GM23338 (cell line): ENCODE results near the gene RNF130.

Experiments
- CTCF ChIP-seq, 2 experiments: fragments of 200-600 bp in 1 of 2; sonication (generic) in 1 of 2; conservative IDR thresholded peaks; 2 replicates each; pipeline versions ENCODE4 v1.5.1 to v1.6.1; 2016 to 2017; ENCODE audit warnings: antibody characterized with exemption in 2 of 2, low read depth in 2 of 2, mild to moderate bottlenecking in 2 of 2, moderate library complexity in 1 of 2
- EZH2 ChIP-seq: fragments of 200-600 bp; sonication (generic); IDR thresholded peaks from one replicate; pipeline ENCODE4 v1.8.0; 2017; ENCODE audit warnings: antibody characterized with exemption, mild to moderate bottlenecking, low read depth; ENCODE audit not compliant: unreplicated experiment
- EZH2phosphoT487 ChIP-seq: fragments of 200-600 bp; sonication (generic); IDR thresholded peaks from one replicate; pipeline ENCODE4 v1.8.1; 2018; ENCODE audit warnings: antibody characterized with exemption; ENCODE audit not compliant: unreplicated experiment
- POLR2AphosphoS5 ChIP-seq: IDR thresholded peaks from 2 replicates; pipeline ENCODE4 v1.6.1; 2016; ENCODE audit warnings: antibody characterized with exemption, low read depth
- REST ChIP-seq: IDR thresholded peaks from one replicate; pipeline ENCODE4 v1.6.1; 2018; ENCODE audit warnings: antibody characterized with exemption; ENCODE audit not compliant: unreplicated experiment

- TF ChIP-seq EZH2 (no peak), CTCF (conservative IDR thresholded peaks at IDR 0.05; ENCODE audit: low read depth in 2 of 2) (no peak), POLR2AphosphoS5 (no peak), EZH2phosphoT487 (no peak), REST (no peak)
Measured at GRCh38 chr5:180093651-180094382, 22.3 kb upstream of the RNF130 start.
